Neutrophil (primary cell): ENCODE data around the gene ZNF611.
"Not testable (repeated sequence)": the region's sequence is repeated elsewhere in the genome, so short reads cannot be mapped to it uniquely, and the experiment has no call there.

Source experiments
- H3K27ac ChIP-seq: fragments of 200-600 bp; sonication (generic); 2 replicates; pipeline ENCODE4 v1.5.1; 2016; ENCODE audit warnings: mild to moderate bottlenecking, moderate library complexity
- H3K27me3 ChIP-seq: fragments of 200-600 bp; sonication (generic); 2 replicates; pipeline ENCODE4 v1.6.0; 2016; ENCODE audit warnings: mild to moderate bottlenecking
- H3K36me3 ChIP-seq: fragments of 200-600 bp; sonication (generic); 2 replicates; pipeline ENCODE4 v1.5.1; 2017
- H3K4me1 ChIP-seq, 2 experiments: fragments of 200-600 bp in 1 of 2; sonication (generic) in 1 of 2; 1 replicate in 1 of 2; 2 replicates in 1 of 2; pipeline versions ENCODE4 v1.5.1 to v1.6.1; 2013 to 2016; ENCODE audit warnings: low read depth in 1 of 2, low read length in 1 of 2, mild to moderate bottlenecking in 1 of 2, moderate library complexity in 1 of 2; ENCODE audit not compliant: control insufficient read depth in 1 of 2, insufficient read depth in 1 of 2
- H3K4me3 ChIP-seq, 2 experiments: fragments of 200-600 bp in 1 of 2; sonication (generic) in 1 of 2; 1 replicate in 1 of 2; 2 replicates in 1 of 2; pipeline ENCODE4 v1.5.1; 2013 to 2016; ENCODE audit warnings: low read depth in 1 of 2, low read length in 1 of 2, mild to moderate bottlenecking in 1 of 2, moderate library complexity in 1 of 2
- H3K9me3 ChIP-seq: fragments of 200-600 bp; sonication (generic); 2 replicates; pipeline ENCODE4 v1.5.1; 2016
- CTCF ChIP-seq: fragments of 200-600 bp; sonication (generic); IDR thresholded peaks from 2 replicates; pipeline ENCODE4 v1.5.1; 2016; ENCODE audit warnings: antibody characterized with exemption

ZNF611 gene

GRCh38 chr19:52700673-52701072 is 34.2 kb downstream of the ZNF611 start:
- no peaks in the 10 kb centered on the region for H3K27me3 ChIP-seq
- no peak for TF ChIP-seq CTCF
- peaks cover 20% of the 10 kb centered on the region for H3K9me3 ChIP-seq
- H3K27ac ChIP-seq, result no peak overlapping the region
- no peak overlapping the region for H3K4me3 ChIP-seq
- H3K36me3 ChIP-seq, result peaks cover 6% of the 10 kb centered on the region
- no peaks in the 10 kb centered on the region for H3K4me1 ChIP-seq

- not testable (repeated sequence) for H3K36me3 ChIP-seq, H3K27me3 ChIP-seq, H3K27ac ChIP-seq, H3K9me3 ChIP-seq, H3K4me1 ChIP-seq, H3K4me3 ChIP-seq
Measured at GRCh38 chr19:52699555-52699954, 35.3 kb downstream of the ZNF611 start.

GRCh38 chr19:52695996-52696395 is 38.8 kb downstream of the ZNF611 start:
- no peak for TF ChIP-seq CTCF
- Histone ChIP-seq H3K27ac (no peak overlapping the region), H3K9me3 (no peaks in the 10 kb centered on the region), H3K4me1 (peaks cover 3 to 5% of the 10 kb centered on the region in 2 experiments), H3K27me3 (no peaks in the 10 kb centered on the region), H3K36me3 (no peaks in the 10 kb centered on the region), H3K4me3 (no peak overlapping the region)

GRCh38 chr19:52694921-52695320 is 39.9 kb downstream of the ZNF611 start:
- Histone ChIP-seq H3K4me3 (no peak overlapping the region), H3K27me3 (no peaks in the 10 kb centered on the region), H3K36me3 (no peaks in the 10 kb centered on the region), H3K9me3 (no peaks in the 10 kb centered on the region), H3K4me1 (peaks cover 8 to 13% of the 10 kb centered on the region in 2 experiments), H3K27ac (no peak overlapping the region)
- TF ChIP-seq CTCF, result no peak

GRCh38 chr19:52694281-52694680 is 40.6 kb downstream of the ZNF611 start:
- H3K4me1 ChIP-seq, result peaks cover 12 to 19% of the 10 kb centered on the region in 2 experiments
- H3K4me3 ChIP-seq, H3K27ac ChIP-seq, H3K27me3 ChIP-seq, H3K9me3 ChIP-seq, H3K36me3 ChIP-seq: not testable (repeated sequence)

GRCh38 chr19:52692431-52693008 is 42.3 kb downstream of the ZNF611 start:
- Histone ChIP-seq H3K27me3 (no peaks in the 10 kb centered on the region), H3K27ac (no peak overlapping the region), H3K9me3 (no peaks in the 10 kb centered on the region), H3K36me3 (no peaks in the 10 kb centered on the region), H3K4me1 (peaks cover 12 to 32% of the 10 kb centered on the region in 2 experiments), H3K4me3 (no peak overlapping the region)
- TF ChIP-seq CTCF, result no peak

GRCh38 chr19:52691737-52692136 is 43.1 kb downstream of the ZNF611 start:
- Histone ChIP-seq H3K4me3 (no peak overlapping the region), H3K27ac (no peak overlapping the region), H3K9me3 (no peaks in the 10 kb centered on the region), H3K36me3 (no peaks in the 10 kb centered on the region), H3K27me3 (no peaks in the 10 kb centered on the region), H3K4me1 (peaks cover 12 to 32% of the 10 kb centered on the region in 2 experiments)
- TF ChIP-seq CTCF, result no peak
